Inflammatory macrophage (primary cell): ENCODE results near the gene MISP3.

ENCODE experiments used
- DNase-seq, 2 donors: peaks; one replicate each; pipeline ENCODE4 v3.0.0-alpha.2; 2020 to 2022

Gene MISP3

DNA sequence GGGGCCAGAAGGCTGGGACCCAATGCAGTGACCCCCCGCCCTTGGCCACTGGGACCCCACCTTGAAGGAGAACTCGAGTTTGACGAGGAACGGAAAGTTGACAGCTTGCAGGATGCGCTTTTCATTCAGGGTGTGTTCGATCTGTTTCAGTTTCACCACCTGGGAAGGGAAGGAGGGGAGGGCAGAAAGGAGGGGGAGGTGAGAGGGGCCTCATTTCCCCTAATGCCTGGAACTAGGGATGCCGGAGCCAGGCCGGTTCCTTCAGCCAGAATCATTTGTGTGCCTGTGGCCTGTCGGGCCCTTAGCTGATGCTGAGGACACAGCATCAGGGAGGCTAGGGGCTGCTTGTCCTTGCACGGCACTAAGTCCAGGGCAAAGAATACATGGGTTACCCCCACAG lies 30.2 kb downstream of the MISP3 start:
- no peak for DNase-seq

GRCh38 chr19:14103310-14103709 lies 30.7 kb downstream of the MISP3 start:
- no peak for DNase-seq

DNA sequence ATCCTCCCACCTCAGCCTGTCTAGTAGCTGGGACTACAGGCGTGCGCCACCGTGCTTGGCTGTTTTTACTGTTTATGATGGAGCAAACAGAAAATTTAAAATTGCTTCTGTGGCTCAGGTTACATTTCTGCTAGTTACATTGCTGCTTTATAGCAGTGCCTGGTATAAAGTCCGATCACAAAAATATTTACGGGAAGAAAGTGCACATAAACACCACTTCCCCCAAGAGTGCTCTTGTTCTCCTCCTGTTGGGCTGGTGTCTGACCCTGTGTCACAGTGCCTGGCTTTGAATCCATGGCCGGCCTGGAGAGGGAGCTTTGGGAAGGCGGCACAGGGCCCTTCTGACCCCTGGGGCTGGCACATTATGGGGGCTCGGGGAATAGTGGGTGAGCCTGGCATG lies 33.1 kb downstream of the MISP3 start:
- no peak for DNase-seq

- no peak for DNase-seq
Measured at GRCh38 chr19:14106840-14107239, 34.3 kb downstream of the MISP3 start.

DNA sequence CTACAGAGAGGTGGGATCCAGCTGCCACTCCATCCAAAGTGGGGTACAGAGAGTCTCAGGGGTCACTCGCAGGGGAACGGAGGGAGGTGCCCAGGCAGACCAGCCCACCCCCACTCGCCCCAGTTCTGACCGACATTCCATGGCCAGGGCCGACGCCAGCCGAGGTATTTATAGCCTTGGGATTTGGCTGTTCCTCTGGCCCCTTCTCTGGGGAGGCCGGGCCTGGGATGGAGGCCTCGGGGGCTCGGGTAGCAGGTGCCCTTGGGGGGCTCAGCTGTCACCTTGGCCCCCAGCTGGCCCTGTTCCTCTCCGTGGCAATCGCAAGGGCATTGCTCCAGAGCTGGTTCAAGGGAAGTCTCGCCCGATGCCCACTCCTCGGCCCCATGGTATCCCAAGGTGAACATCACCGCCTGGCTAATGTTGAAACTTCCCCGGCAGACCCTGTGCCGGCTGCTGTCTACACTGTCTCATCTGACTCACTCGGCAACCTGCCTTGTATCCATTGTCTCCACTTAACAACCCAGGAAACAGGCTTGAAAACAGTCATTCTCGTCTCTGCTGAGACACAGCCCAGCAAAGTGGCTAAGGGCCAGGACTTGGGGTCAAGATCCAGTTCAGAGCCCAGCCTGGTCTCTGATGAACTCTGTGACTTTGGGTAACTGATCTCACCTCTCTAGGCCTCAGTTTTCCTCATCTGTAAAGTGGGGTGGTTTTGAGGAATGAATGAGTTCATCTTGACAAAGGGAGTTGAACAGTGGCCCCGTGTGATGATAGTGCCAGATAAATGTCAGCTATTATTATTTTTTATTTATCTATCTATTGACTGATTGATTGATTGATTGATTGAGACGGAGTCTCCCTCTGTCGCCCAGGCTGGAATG lies 35.2 kb downstream of the MISP3 start:
- no peak for DNase-seq

DNA sequence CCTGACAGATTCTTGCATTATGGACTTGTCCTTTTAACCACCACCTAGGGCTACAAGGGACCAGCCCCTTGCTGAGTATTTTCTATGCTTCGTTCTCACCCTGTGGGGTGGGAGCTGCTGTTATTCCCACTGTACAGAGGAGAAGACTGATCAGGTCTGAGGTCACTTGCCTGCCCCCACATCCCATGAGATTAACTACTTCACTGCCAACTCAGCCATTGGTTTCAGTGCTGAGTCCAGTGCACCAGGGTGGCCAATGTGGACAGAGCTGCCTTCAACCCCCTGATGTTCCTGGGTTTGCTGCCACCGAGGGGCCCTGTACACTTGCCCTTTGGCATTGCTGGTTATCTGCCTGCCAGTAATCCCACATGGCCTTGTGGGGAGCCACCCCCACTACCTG lies 38.1 kb downstream of the MISP3 start:
- DNase-seq: no peak

- DNase-seq: no peak
Measured at GRCh38 chr19:14111486-14111885, 38.9 kb downstream of the MISP3 start.

DNA sequence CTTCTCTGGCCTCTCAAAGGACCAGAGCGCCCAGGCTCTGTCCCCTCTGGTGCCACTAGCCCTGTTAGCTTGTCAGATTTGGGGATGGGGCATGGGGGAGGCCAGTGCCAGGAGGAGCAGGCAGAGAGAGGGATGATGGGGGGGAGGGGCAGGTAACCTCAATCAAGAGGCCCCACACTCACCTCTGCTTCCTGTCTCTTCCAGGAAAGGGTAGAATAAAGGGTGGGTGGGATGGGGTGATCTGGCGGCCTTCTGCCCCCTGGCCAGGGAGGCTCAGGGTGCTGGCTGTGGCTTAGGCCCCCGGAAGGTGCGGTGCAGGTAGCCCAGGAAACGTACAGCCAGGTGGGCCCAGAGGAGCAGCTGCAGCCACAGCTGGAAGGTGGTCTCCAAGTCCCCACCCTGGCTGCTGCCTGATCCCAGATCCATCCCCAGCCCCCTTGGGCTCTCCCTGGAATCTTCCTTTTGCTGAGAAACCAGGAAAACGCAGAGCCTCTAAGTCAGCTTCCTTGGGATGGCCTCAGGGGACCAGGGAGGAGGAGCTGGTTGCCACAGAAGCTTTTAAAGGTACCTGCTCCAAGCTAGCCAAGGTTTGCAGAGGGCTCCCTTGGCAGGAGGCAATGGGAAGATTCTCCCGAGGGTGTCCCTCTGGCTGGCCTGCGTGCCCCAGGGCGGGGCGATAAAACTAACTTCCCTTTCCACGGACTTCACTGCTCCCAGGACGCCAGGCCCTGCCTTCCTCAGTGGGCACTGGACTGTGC lies 39.6 kb downstream of the MISP3 start:
- peak; percentile 15 to 48 for DNase-seq

- no peak for DNase-seq
Measured at GRCh38 chr19:14112809-14113385, 40.3 kb downstream of the MISP3 start.

- peak in 1 of 2 donors; percentile 27 for DNase-seq
Measured at GRCh38 chr19:14113762-14114414, 41.3 kb downstream of the MISP3 start.

GRCh38 chr19:14114439-14114838 lies 41.9 kb downstream of the MISP3 start:
- no peak for DNase-seq

- peak; percentile 89 to 91 for DNase-seq
Measured at GRCh38 chr19:14114854-14115253, 42.3 kb downstream of the MISP3 start.

- no peak for DNase-seq
Measured at GRCh38 chr19:14115756-14116155, 43.2 kb downstream of the MISP3 start.

DNA sequence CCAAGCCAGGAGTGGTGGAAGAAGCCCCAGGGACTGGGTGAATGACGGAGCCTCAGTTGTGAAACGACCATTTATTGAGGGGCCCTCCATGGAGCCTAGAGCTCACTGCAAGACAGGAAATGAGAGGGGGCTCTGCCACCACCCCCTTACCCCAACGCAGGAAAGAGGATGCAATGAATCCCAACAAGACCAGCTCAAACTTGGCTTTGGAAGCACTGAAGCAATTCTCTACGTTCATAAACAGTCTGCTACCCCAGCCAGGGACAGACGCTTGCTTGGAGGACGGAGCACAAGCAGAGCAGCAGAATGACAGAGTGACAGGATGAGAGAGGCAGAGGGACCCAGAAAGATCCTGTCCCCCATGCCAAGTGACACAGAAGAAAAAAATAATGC lies 43.9 kb downstream of the MISP3 start:
- no peak for DNase-seq

- no peak for DNase-seq
Measured at GRCh38 chr19:14116918-14117578, 44.5 kb downstream of the MISP3 start.

GRCh38 chr19:14117668-14118164 lies 45.1 kb downstream of the MISP3 start, which contains the start of gene PRKACA:
Gene PRKACA (minus strand): TSS chr19:14117762. CDS start chr19:14117547, 215 bp downstream.
- DNase-seq: peak; percentile 99 to 100

- DNase-seq: peak; percentile 96 to 98
Measured at GRCh38 chr19:14118165-14119051, 45.8 kb downstream of the MISP3 start.

GRCh38 chr19:14119146-14119545 lies 46.6 kb downstream of the MISP3 start:
- no peak for DNase-seq

DNA sequence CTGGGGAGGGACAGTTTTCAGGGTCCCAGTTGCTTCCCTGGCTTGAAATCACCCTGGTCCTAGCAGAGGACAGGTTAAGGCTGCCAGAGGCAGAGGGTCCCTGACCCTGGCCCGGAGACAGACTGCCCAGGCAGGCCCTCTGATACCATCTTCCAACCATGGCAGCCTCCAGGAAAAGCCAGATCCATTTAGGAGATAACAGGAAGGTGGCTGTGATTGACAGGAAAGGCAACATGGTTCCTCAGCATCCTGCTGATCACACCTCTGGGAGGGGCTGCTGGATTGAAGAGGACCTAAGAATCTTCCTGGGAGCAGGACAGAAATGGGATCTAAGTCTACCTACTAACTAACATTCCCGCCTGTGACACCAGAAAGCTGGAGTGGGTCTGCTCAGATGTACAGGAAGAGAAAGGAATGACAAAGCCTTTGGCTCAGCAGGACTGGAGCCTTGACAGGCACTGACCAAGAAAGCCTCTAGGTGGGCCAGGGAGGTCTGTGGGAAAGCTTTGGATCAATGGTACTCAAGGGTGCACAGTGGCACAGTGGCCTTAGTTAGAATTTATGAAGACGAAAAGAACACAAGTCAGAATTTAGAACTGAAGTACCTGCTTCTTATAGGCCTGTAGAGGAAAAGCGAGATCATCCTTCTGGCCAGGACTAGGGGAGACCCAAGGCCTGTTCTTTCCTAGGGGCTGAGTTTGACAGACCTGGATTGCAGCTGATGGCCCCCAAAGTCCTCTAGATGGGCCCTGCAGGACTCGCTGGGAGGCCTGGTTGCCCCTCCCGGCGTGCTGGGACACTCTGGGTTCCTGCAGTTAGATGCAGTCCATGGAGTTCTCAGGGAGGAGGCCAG lies 47.3 kb downstream of the MISP3 start:
- DNase-seq: no peak

DNA sequence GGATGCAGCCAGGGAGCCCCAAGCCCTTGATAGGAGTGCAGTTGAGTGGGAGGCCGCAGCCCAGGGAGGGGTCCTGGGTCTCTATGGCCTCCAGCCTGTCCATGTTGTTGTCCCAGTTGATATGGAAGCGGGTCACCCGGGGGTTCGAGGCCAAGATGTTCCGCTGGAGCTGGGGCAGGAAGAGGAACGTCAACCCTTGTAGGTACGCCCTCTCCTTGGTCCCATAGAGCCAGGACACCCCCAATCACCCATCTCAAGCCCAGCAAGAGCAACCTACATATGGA lies 47.9 kb downstream of the MISP3 start:
- DNase-seq: no peak
